Activated naive CD4-positive, alpha-beta T cell treated with anti-CD3 and anti-CD28 coated beads, Interleukin-2, amount 10 ng/mL, durations not matched to agents 7 days and 5 days (primary cell): Measurements from ENCODE around the gene ST7L.

Source experiments
- CTCF ChIA-PET: fragments of 350-600 bp; sonication (Branson Sonifier 250); formaldehyde crosslinking; loops from one replicate; lab custom pipeline; 2021; ENCODE audit warnings: antibody characterized with exemption; lab: Charles Lee
- DNase-seq: peaks from one replicate; pipeline ENCODE4 v3.0.0-alpha.2; 2020
- H3K27ac Mint-ChIP-seq: one replicate; pipeline ENCODE4 v1.8.0; 2021; ENCODE audit warnings: mild to moderate bottlenecking, moderate library complexity, mixed read lengths
- H3K27me3 Mint-ChIP-seq: one replicate; pipeline ENCODE4 v1.8.0; 2021; ENCODE audit warnings: mild to moderate bottlenecking, mixed read lengths
- H3K36me3 Mint-ChIP-seq: one replicate; pipeline ENCODE4 v1.8.0; 2021; ENCODE audit warnings: mixed read lengths
- H3K4me1 Mint-ChIP-seq: one replicate; pipeline ENCODE4 v1.8.0; 2021; ENCODE audit warnings: mixed read lengths
- H3K4me3 Mint-ChIP-seq: one replicate; pipeline ENCODE4 v1.8.0; 2021; ENCODE audit warnings: mild to moderate bottlenecking, moderate library complexity, mixed read lengths
- H3K9me3 Mint-ChIP-seq: one replicate; pipeline ENCODE4 v1.8.0; 2021; ENCODE audit warnings: mixed read lengths

The ST7L gene

GRCh38 chr1:112548547-112548946, 70.4 kb downstream of the ST7L start:
- no peaks in the 10 kb centered on the region for H3K27me3 Mint-ChIP-seq
- DNase-seq: no peak
- no peak overlapping the region for H3K4me3 Mint-ChIP-seq
- no peaks in the 10 kb centered on the region for H3K9me3 Mint-ChIP-seq
- no peaks in the 10 kb centered on the region for H3K4me1 Mint-ChIP-seq
- no peak overlapping the region for H3K27ac Mint-ChIP-seq
- CTCF ChIA-PET: no interaction called here
- H3K36me3 Mint-ChIP-seq: no peaks in the 10 kb centered on the region

GRCh38 chr1:112546076-112546475, 72.9 kb downstream of the ST7L start:
- Mint-ChIP-seq H3K36me3 (peaks cover 5% of the 10 kb centered on the region), H3K27me3 (no peaks in the 10 kb centered on the region), H3K9me3 (no peaks in the 10 kb centered on the region), H3K4me3 (no peak overlapping the region), H3K27ac (no peak overlapping the region), H3K4me1 (no peaks in the 10 kb centered on the region)
- DNase-seq: no peak
- CTCF ChIA-PET: no interaction called here

DNA sequence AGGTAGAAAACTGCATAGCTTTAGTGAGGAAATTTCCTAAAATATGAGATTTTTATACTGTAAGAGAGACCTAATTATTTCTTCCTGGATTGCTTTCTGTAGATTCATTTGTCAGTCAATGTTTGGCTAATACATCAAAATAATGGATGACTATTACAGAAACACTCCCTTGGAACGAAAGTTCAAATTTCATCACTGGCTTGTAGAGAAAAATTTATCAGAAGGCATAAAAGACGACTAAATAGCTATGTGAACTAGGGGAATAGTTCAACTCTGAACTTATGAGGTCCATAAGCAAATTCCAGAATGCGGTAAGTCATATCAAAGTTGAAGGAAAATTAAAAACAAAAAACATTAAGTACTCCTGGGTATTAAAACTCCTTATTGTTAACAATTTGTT, 74.2 kb downstream of the ST7L start:
- CTCF ChIA-PET: no interaction called here
- Mint-ChIP-seq H3K4me3 (no peak overlapping the region), H3K4me1 (no peaks in the 10 kb centered on the region), H3K27me3 (no peaks in the 10 kb centered on the region), H3K27ac (no peak overlapping the region), H3K36me3 (peaks cover 9% of the 10 kb centered on the region), H3K9me3 (no peaks in the 10 kb centered on the region)
- no peak for DNase-seq

DNA sequence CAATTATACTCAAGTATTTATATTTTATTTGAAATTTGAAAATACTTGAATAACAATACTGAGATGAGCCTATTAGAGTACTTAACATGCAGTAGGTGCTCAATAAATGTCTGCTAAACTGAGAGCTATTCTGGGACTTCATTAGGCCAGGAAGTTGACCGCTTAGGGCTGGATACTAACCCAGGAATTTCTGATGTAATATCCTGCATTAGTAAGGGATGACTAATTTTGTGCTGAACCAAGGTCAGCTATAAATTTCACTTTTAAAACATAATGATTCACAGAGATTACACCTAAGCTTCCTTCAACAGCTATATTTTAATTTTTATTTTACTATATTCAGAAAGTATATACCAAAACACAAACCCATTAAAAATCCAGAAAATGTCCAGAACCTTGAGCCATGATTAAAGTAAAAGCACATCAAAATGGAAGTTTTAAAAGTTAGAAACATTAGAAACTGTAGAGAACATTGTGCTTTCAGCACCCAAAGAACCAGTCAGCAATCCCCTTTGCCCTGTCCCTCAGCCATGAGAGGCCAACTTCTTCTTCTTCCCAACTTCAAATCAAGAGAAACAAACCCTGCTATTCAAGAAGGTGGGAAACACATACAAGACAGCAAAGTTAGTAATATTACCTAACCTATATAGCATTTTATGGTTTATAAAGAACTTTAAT, 74.8 kb downstream of the ST7L start:
- H3K27me3 Mint-ChIP-seq: no peaks in the 10 kb centered on the region

DNA sequence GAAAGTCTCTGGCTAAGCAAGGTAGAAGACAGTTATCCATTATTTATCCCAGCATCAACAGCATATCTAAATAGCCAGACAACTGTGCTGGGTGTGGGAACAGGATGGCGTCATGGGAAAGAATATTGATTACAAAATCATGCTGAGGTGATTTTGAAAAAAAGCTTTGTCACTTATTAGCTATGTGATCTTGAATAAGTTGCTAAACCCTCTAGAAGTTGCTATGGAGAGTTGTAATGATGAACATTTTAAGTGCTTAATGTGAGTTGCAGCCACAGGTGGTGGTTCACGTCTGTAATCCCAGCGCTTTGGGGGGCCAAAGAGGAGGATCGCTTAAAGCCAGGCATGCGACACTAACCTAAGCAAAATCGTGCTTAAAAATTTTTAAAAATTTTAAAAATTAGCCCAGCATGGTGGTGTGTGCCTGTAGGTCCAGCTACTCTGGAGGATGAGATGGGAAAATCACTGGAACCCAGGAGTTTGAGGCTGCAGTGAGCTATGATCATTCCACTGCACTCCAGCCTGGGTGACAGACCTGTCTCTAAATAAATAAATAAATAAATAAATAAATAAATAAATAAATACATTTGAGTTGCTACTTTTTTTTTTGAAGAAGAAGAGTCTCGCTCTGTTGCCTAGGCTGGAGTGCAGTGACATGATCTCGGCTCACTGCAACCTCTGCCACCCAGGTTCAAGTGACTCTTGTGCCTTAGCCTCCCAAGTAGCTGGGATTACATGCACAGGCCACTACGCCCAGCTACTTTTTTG, 76.6 kb downstream of the ST7L start:
- Mint-ChIP-seq H3K9me3 (no peaks in the 10 kb centered on the region), H3K36me3 (peaks cover 9% of the 10 kb centered on the region), H3K27me3 (no peaks in the 10 kb centered on the region), H3K4me1 (no peaks in the 10 kb centered on the region), H3K4me3 (no peak overlapping the region), H3K27ac (no peak overlapping the region)
- no peak for DNase-seq
- CTCF ChIA-PET: no interaction called here

More for the DNA sequence above, 74.8 kb downstream of the ST7L start:
- peaks cover 9% of the 10 kb centered on the region for H3K36me3 Mint-ChIP-seq
- no peak for DNase-seq
- no peak overlapping the region for H3K27ac Mint-ChIP-seq
- CTCF ChIA-PET: no interaction called here
- no peak overlapping the region for H3K4me3 Mint-ChIP-seq
- H3K4me1 Mint-ChIP-seq: no peaks in the 10 kb centered on the region
- no peaks in the 10 kb centered on the region for H3K9me3 Mint-ChIP-seq

GRCh38 chr1:112541299-112541698, 77.6 kb downstream of the ST7L start:
- no peak overlapping the region for H3K27ac Mint-ChIP-seq

GRCh38 chr1:112540226-112540794, 78.6 kb downstream of the ST7L start:
- no peak overlapping the region for H3K4me3 Mint-ChIP-seq
- no peaks in the 10 kb centered on the region for H3K27me3 Mint-ChIP-seq
- CTCF ChIA-PET: interaction anchor here (0.7 kb wide), 1 partner anchor 74 kb away, joined by 3 read pairs; no protein-coding TSS in a partner anchor
- no peak overlapping the region for H3K27ac Mint-ChIP-seq
- H3K4me1 Mint-ChIP-seq: no peaks in the 10 kb centered on the region
- no peak for DNase-seq
- peaks cover 9% of the 10 kb centered on the region for H3K36me3 Mint-ChIP-seq
- H3K9me3 Mint-ChIP-seq: no peaks in the 10 kb centered on the region

More at GRCh38 chr1:112541299-112541698, 77.6 kb downstream of the ST7L start:
- H3K4me3 Mint-ChIP-seq: no peak overlapping the region
- no peaks in the 10 kb centered on the region for H3K27me3 Mint-ChIP-seq
- DNase-seq: no peak
- no peaks in the 10 kb centered on the region for H3K9me3 Mint-ChIP-seq
- H3K4me1 Mint-ChIP-seq: no peaks in the 10 kb centered on the region
- CTCF ChIA-PET: no interaction called here
- peaks cover 9% of the 10 kb centered on the region for H3K36me3 Mint-ChIP-seq

DNA sequence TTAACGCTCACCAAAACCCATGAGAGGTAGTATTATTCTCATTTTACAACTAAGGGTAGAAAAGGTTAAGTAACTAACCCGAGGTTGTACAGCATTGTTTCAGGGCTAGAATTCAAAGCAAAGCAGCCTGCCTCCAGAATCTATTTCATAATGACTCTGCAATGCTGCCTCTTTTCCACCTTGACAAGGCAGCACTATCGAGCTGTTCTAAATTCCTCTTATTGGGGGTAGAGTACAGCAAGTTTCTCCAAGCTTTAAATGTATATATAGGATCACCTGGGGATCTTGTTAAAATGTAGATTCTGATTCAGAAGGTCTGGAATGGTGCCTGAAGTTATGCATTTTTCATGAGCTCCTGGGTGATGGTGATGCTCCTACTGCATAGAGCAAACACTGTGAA, 80.1 kb downstream of the ST7L start:
- CTCF ChIA-PET: no interaction called here
- Mint-ChIP-seq H3K27me3 (no peaks in the 10 kb centered on the region), H3K4me3 (no peak overlapping the region), H3K9me3 (no peaks in the 10 kb centered on the region), H3K36me3 (peaks cover 12% of the 10 kb centered on the region), H3K4me1 (no peaks in the 10 kb centered on the region), H3K27ac (no peak overlapping the region)
- no peak for DNase-seq

DNA sequence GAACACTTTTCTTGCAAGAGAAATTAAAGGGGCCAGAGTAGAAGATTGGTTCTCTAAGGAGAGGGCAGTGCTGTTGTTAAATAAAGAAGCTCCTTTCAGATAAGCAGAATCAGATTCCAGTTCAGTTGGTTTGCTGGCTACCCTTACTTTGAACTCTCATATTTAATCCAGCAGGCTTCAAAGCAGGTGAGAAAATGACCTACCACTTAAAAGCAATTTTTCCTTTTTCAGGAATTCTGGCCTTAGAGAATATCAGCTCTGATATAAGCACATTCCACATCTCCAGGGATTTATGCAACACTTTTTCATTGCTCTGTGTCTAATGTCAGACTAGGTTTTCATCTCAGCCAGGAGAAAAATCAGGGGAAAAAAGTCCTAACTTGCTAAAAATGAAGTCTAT, 81.5 kb downstream of the ST7L start:
- no peaks in the 10 kb centered on the region for H3K27me3 Mint-ChIP-seq

DNA sequence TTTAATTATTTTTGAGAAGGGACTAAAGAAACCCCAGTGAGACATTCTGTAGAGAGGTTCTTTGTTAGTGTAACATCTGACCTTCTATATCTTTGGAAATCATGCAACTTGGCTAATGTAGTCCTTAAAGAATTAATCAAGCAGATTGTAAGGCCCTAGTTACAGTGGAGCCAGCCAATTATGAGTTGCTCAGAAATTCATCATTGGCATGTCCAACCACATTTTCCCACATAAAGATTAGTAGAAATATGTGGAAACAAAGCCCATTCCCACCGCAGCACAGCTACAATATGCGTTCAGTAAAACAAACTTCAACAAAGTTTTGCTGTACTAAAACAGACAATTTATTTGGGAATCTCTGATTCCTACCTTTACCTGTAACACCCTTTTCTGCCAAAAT, 82.4 kb downstream of the ST7L start:
- no peaks in the 10 kb centered on the region for H3K4me1 Mint-ChIP-seq
- no peak overlapping the region for H3K27ac Mint-ChIP-seq
- H3K36me3 Mint-ChIP-seq: peaks cover 8% of the 10 kb centered on the region
- H3K27me3 Mint-ChIP-seq: no peaks in the 10 kb centered on the region
- no peaks in the 10 kb centered on the region for H3K9me3 Mint-ChIP-seq
- no peak overlapping the region for H3K4me3 Mint-ChIP-seq
- CTCF ChIA-PET: no interaction called here
- no peak for DNase-seq

More for the DNA sequence above, 81.5 kb downstream of the ST7L start:
- CTCF ChIA-PET: interaction anchor here (0.6 to 0.8 kb wide), 2 partner anchors 14 to 26 kb away, joined by 3 read pairs; no protein-coding TSS in a partner anchor
- no peak for DNase-seq
- Mint-ChIP-seq H3K9me3 (no peaks in the 10 kb centered on the region), H3K36me3 (peaks cover 12% of the 10 kb centered on the region), H3K27ac (no peak overlapping the region), H3K4me3 (no peak overlapping the region), H3K4me1 (no peaks in the 10 kb centered on the region)

DNA sequence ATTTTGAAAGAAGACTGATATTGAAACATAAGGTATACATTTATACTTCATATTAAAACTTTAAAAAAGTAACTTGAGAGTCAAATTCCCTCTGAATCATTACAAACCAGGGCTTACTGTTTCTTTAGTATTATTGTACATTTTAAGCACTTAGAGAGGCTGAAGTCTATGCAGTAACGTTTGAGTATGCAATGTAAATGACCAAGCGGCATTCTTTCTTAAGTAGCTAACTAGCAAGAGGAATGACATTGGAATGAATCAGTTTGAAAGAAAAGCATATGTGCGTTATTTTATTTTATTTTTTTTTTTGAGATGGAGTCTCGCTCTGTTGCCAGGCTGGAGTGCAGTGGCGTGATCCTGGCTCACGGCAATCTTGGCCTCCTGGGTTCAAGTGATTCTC, 85.9 kb downstream of the ST7L start:
- no peaks in the 10 kb centered on the region for H3K27me3 Mint-ChIP-seq
- H3K27ac Mint-ChIP-seq: no peak overlapping the region
- CTCF ChIA-PET: no interaction called here
- peaks cover 2% of the 10 kb centered on the region for H3K36me3 Mint-ChIP-seq
- no peaks in the 10 kb centered on the region for H3K9me3 Mint-ChIP-seq
- no peak for DNase-seq
- no peak overlapping the region for H3K4me3 Mint-ChIP-seq
- H3K4me1 Mint-ChIP-seq: no peaks in the 10 kb centered on the region

DNA sequence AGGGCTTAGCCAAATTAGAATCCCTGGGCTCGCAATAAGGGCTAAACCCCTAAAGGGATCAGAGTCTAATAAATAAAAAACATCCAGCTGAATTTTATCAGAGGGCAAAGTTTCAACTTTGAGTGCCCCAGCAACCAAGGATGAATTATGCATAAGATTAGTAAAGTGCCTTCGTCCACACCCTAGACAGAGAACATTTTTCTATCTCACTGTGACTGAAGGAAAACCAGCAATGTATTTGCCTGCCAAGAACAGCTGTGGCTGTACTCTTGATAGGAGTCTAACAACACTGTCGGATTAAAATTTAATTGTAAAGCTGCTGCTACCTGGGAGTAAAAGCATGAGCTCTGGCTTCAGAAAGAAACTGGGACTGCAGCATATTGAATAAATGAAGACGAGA, 86.9 kb downstream of the ST7L start:
- CTCF ChIA-PET: no interaction called here
- no peak overlapping the region for H3K4me3 Mint-ChIP-seq

GRCh38 chr1:112530832-112531231, 88.1 kb downstream of the ST7L start:
- Mint-ChIP-seq H3K27ac (no peak overlapping the region), H3K36me3 (peaks cover 2% of the 10 kb centered on the region), H3K4me3 (no peak overlapping the region), H3K4me1 (no peaks in the 10 kb centered on the region), H3K27me3 (no peaks in the 10 kb centered on the region), H3K9me3 (no peaks in the 10 kb centered on the region)
- DNase-seq: no peak
- CTCF ChIA-PET: no interaction called here

More for the DNA sequence above, 86.9 kb downstream of the ST7L start:
- Mint-ChIP-seq H3K36me3 (peaks cover 2% of the 10 kb centered on the region), H3K4me1 (no peaks in the 10 kb centered on the region), H3K9me3 (no peaks in the 10 kb centered on the region), H3K27ac (no peak overlapping the region), H3K27me3 (no peaks in the 10 kb centered on the region)
- DNase-seq: no peak

DNA sequence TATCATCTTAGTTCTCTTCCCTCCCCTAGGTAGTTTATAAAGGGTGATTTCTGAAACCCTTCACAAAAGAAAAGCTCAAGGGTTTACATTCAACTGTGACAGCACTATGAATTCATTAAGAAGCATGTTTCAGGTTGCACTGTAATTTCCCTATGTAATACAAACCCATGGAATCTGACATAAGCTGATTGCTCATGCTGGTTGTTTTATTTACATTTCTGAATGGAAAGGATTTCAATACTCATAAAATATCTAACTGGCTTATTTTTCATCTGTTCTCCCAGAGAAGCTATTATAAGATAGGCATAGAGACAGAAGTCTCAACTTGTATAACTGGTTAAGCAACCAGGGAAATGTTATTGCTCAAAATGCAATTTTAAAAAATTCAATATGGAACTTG, 89.6 kb downstream of the ST7L start:
- Mint-ChIP-seq H3K27ac (no peak overlapping the region), H3K4me3 (no peak overlapping the region), H3K27me3 (no peaks in the 10 kb centered on the region), H3K9me3 (no peaks in the 10 kb centered on the region), H3K4me1 (no peaks in the 10 kb centered on the region), H3K36me3 (peaks cover 2% of the 10 kb centered on the region)
- DNase-seq: no peak
- CTCF ChIA-PET: no interaction called here
